Measurements from ENCODE around the gene ALOX5AP.

ALOX5AP gene

DNA sequence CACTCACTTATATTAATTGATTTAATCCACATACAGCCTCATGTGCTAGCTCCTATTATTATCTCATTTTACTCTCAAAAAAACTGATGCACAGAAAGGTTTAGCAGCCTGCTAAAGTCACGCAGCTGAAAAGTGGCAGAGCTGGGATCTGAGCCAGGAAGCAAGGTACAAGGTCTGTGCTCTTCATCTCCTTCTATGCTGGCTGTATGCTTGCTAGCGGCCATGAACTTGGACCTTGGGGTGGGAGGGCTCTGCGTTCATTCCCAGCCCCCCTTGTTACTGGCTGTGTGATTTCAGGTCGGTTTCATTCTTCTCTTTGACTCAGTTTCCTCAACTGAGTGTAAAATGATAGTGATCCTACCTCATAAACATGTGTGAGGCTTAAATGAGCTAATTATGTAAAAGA, 69.8 kb downstream of the ALOX5AP start:
- TF ChIP-seq, protein P1, sequence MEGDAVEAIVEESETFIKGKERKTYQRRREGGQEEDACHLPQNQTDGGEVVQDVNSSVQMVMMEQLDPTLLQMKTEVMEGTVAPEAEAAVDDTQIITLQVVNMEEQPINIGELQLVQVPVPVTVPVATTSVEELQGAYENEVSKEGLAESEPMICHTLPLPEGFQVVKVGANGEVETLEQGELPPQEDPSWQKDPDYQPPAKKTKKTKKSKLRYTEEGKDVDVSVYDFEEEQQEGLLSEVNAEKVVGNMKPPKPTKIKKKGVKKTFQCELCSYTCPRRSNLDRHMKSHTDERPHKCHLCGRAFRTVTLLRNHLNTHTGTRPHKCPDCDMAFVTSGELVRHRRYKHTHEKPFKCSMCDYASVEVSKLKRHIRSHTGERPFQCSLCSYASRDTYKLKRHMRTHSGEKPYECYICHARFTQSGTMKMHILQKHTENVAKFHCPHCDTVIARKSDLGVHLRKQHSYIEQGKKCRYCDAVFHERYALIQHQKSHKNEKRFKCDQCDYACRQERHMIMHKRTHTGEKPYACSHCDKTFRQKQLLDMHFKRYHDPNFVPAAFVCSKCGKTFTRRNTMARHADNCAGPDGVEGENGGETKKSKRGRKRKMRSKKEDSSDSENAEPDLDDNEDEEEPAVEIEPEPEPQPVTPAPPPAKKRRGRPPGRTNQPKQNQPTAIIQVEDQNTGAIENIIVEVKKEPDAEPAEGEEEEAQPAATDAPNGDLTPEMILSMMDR (IDR thresholded peaks at IDR 0.05; ENCODE audit: insufficient read depth, low read length, poor library complexity, severe bottlenecking): no peak
- Histone ChIP-seq H3K4me3 (replicated peaks; ENCODE audit: low read depth, low read length) (no peak overlapping the region), H3K27me3 (replicated peaks; ENCODE audit: control insufficient read depth, insufficient read depth, low read length) (no peaks in the 10 kb centered on the region; the same call in 1 of the 2 replicates), H3K36me3 (ENCODE audit: control insufficient read depth, insufficient read depth, low read length) (no peaks in the 10 kb centered on the region)
- no peak for DNase-seq (ENCODE audit: extremely low read depth, insufficient read length)

- TF ChIP-seq, protein P1 (IDR thresholded peaks at IDR 0.05; ENCODE audit: insufficient read depth, low read length, poor library complexity, severe bottlenecking): no peak
- DNase-seq (ENCODE audit: extremely low read depth, insufficient read length): no peak
- Histone ChIP-seq H3K27me3 (replicated peaks; ENCODE audit: control insufficient read depth, insufficient read depth, low read length) (no peaks in the 10 kb centered on the region; the same call in 1 of the 2 replicates), H3K4me3 (replicated peaks; ENCODE audit: low read depth, low read length) (no peak overlapping the region), H3K36me3 (ENCODE audit: control insufficient read depth, insufficient read depth, low read length) (no peaks in the 10 kb centered on the region)
Observed at GRCh38 chr13:30805603-30806011, 70.3 kb downstream of the ALOX5AP start.

DNA sequence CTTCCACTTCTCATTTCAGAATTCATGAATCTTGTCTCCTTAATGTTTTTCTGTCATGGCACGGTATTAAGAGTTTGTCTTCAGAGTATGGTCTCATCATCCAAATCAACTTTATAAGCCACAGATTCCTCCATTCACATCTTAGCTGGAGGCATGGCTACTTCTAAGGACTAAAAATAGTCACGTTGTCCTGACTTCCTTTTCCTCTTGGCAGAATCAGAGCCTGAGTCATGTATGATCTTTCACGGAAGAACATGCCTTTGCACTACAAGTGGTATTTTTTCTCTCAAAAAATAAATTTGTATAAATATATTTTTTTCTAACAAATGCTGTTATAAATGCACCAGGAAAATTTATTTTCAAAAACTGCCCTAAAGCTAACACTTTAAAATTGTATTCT, 71.4 kb downstream of the ALOX5AP start:
- no peaks in the 10 kb centered on the region; the same call in 1 of the 2 replicates for H3K27me3 ChIP-seq (replicated peaks; ENCODE audit: control insufficient read depth, insufficient read depth, low read length)
- TF ChIP-seq, protein P1 (IDR thresholded peaks at IDR 0.05; ENCODE audit: insufficient read depth, low read length, poor library complexity, severe bottlenecking): no peak
- no peaks in the 10 kb centered on the region for H3K36me3 ChIP-seq (ENCODE audit: control insufficient read depth, insufficient read depth, low read length)
- DNase-seq (ENCODE audit: extremely low read depth, insufficient read length): no peak
- no peak overlapping the region for H3K4me3 ChIP-seq (replicated peaks; ENCODE audit: low read depth, low read length)

- TF ChIP-seq, protein P1 (IDR thresholded peaks at IDR 0.05; ENCODE audit: insufficient read depth, low read length, poor library complexity, severe bottlenecking): no peak
- H3K4me3 ChIP-seq (replicated peaks; ENCODE audit: low read depth, low read length): no peak overlapping the region
- H3K27me3 ChIP-seq (replicated peaks; ENCODE audit: control insufficient read depth, insufficient read depth, low read length): no peaks in the 10 kb centered on the region; the same call in 1 of the 2 replicates
- no peaks in the 10 kb centered on the region for H3K36me3 ChIP-seq (ENCODE audit: control insufficient read depth, insufficient read depth, low read length)
- no peak for DNase-seq (ENCODE audit: extremely low read depth, insufficient read length)
Observed at GRCh38 chr13:30807392-30807791, 72.0 kb downstream of the ALOX5AP start.

DNA sequence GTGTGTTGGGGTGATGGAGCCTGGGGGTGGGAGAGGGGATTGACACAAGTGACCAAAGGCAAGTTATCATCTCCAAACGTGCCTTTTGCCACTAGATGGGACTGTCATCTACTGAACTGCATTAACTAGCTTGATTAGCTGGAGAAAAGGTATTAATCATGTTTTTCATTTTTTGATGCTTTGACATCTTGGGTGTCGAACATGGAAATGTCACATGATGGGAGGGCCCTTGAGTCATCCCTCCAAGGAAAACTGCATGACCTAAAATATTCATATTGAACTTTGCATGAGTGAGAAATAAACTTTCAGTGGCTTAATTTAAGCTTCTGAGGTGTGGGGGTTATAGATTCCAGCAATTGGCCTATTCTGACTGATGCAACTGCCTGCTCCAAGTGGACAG, 73.3 kb downstream of the ALOX5AP start:
- TF ChIP-seq, protein P1 (IDR thresholded peaks at IDR 0.05; ENCODE audit: insufficient read depth, low read length, poor library complexity, severe bottlenecking): no peak

GRCh38 chr13:30809787-30810186, 74.4 kb downstream of the ALOX5AP start:
- TF ChIP-seq, protein P1 (IDR thresholded peaks at IDR 0.05; ENCODE audit: insufficient read depth, low read length, poor library complexity, severe bottlenecking): no peak
- no peaks in the 10 kb centered on the region for H3K36me3 ChIP-seq (ENCODE audit: control insufficient read depth, insufficient read depth, low read length)
- no peak overlapping the region for H3K4me3 ChIP-seq (replicated peaks; ENCODE audit: low read depth, low read length)
- H3K27me3 ChIP-seq (replicated peaks; ENCODE audit: control insufficient read depth, insufficient read depth, low read length): no peaks in the 10 kb centered on the region
- DNase-seq (ENCODE audit: extremely low read depth, insufficient read length): no peak

More for the DNA sequence above, 73.3 kb downstream of the ALOX5AP start:
- H3K36me3 ChIP-seq (ENCODE audit: control insufficient read depth, insufficient read depth, low read length): no peaks in the 10 kb centered on the region
- H3K4me3 ChIP-seq (replicated peaks; ENCODE audit: low read depth, low read length): no peak overlapping the region
- DNase-seq (ENCODE audit: extremely low read depth, insufficient read length): no peak
- no peaks in the 10 kb centered on the region for H3K27me3 ChIP-seq (replicated peaks; ENCODE audit: control insufficient read depth, insufficient read depth, low read length)
